Activated CD8-positive, alpha-beta memory T cell treated with anti-CD3 and anti-CD28 coated beads, Interleukin-2, amount 50 U/mL, for 4 hours (primary cell): ENCODE results near the gene FASTKD2.
"Not testable (repeated sequence)": the region's sequence is repeated elsewhere in the genome, so short reads cannot be mapped to it uniquely, and the experiment has no call there.

Experiments used
- DNase-seq: peaks from one replicate; pipeline ENCODE4 v3.0.0-alpha.2; 2020

FASTKD2 gene

GRCh38 chr2:206792645-206793044 is 27.2 kb downstream of the FASTKD2 start:
- no peak for DNase-seq

- DNase-seq = no peak
These were observed 32.0 kb downstream of the FASTKD2 start for GRCh38 chr2:206797376-206797775.

- no peak for DNase-seq
These were observed 32.6 kb downstream of the FASTKD2 start for GRCh38 chr2:206798000-206798399.

- DNase-seq = no peak
These were observed 33.7 kb downstream of the FASTKD2 start for GRCh38 chr2:206799083-206799482.

- peak; percentile 30 for DNase-seq
These were observed 35.4 kb downstream of the FASTKD2 start for GRCh38 chr2:206800506-206801417.

GRCh38 chr2:206801418-206802189 is 36.2 kb downstream of the FASTKD2 start:
- DNase-seq = no peak

GRCh38 chr2:206802654-206803514 is 37.5 kb downstream of the FASTKD2 start:
- DNase-seq = no peak

- no peak for DNase-seq
These were observed 38.9 kb downstream of the FASTKD2 start for GRCh38 chr2:206804326-206804725.

- DNase-seq = no peak
These were observed 40.6 kb downstream of the FASTKD2 start for GRCh38 chr2:206805887-206806607.

GRCh38 chr2:206807624-206808023 is 42.2 kb downstream of the FASTKD2 start:
- DNase-seq = not testable (repeated sequence)

- DNase-seq = not testable (repeated sequence)
These were observed 47.1 kb downstream of the FASTKD2 start for GRCh38 chr2:206812471-206812870.

- DNase-seq = no peak
These were observed 49.1 kb downstream of the FASTKD2 start for GRCh38 chr2:206814498-206814897.

- no peak for DNase-seq
These were observed 55.4 kb downstream of the FASTKD2 start for GRCh38 chr2:206820807-206821206.

GRCh38 chr2:206823178-206823577 is 57.8 kb downstream of the FASTKD2 start:
- no peak for DNase-seq

GRCh38 chr2:206824087-206824618 is 58.7 kb downstream of the FASTKD2 start:
- no peak for DNase-seq

GRCh38 chr2:206824993-206825392 is 59.6 kb downstream of the FASTKD2 start:
- DNase-seq = no peak

GRCh38 chr2:206831442-206831995 is 66.1 kb downstream of the FASTKD2 start:
- DNase-seq = no peak

- no peak for DNase-seq
These were observed 67.5 kb downstream of the FASTKD2 start for GRCh38 chr2:206832873-206833272.

GRCh38 chr2:206833291-206833690 is 67.9 kb downstream of the FASTKD2 start:
- DNase-seq = no peak

GRCh38 chr2:206836722-206837121 is 71.3 kb downstream of the FASTKD2 start:
- DNase-seq = no peak

GRCh38 chr2:206837775-206838174 is 72.4 kb downstream of the FASTKD2 start:
- DNase-seq = no peak

- no peak for DNase-seq
These were observed 73.3 kb downstream of the FASTKD2 start for GRCh38 chr2:206838690-206839089.
